SK-N-SH (cell line): Measurements from ENCODE around the gene IBTK. TPM values are rescaled to one million over a fixed set of nuclear protein-coding genes. Genes with fewer than 3 reads are reported as not detected.
"Not testable (repeated sequence)": the region's sequence is repeated elsewhere in the genome, so short reads cannot be mapped to it uniquely, and the experiment has no call there.

Experiments
- CTCF ChIA-PET: fragments of 300-600, 350-600 bp; formaldehyde crosslinking; extraction: SDS; loops from one replicate; lab custom pipeline; 2021; lab: Yijun Ruan, JAX
- POLR2A ChIA-PET: fragments of 350-600 bp; sonication (Branson Sonifier 250); formaldehyde crosslinking; extraction: SDS; loops from one replicate; lab custom pipeline; 2020; ENCODE audit warnings: antibody characterized with exemption, inconsistent platforms; lab: Yijun Ruan, JAX
- DNase-seq: peaks from one replicate; pipeline ENCODE4 v3.0.0; 2012
- H2AFZ ChIP-seq: fragments of 200-600 bp; sonication (generic); 2 replicates; pipeline ENCODE4 v1.8.1; 2016; ENCODE audit warnings: antibody characterized with exemption, mild to moderate bottlenecking, low read depth
- H3F3A ChIP-seq: fragments of 200-600 bp; sonication (generic); replicated peaks from 2 replicates; pipeline ENCODE3; 2016; ENCODE audit warnings: antibody characterized with exemption, mild to moderate bottlenecking; ENCODE audit not compliant: insufficient read depth
- H3K27ac ChIP-seq, 2 experiments: fragments of 200-500 bp in 1 of 2; fragments of 200-600 bp in 1 of 2; sonication (Bioruptor generic) in 1 of 2; sonication (generic), shearing (Covaris generic) in 1 of 2; 2 replicates each; pipeline versions ENCODE4 v1.5.1 to v1.6.1; 2014 to 2016; ENCODE audit warnings: low read depth in 2 of 2, inconsistent platforms in 1 of 2, low read length in 1 of 2, mild to moderate bottlenecking in 1 of 2, mixed read lengths in 1 of 2
- H3K27me3 ChIP-seq: fragments of 200-600 bp; sonication (generic), shearing (Covaris generic); 2 replicates; pipeline ENCODE4 v1.6.1; 2016; ENCODE audit warnings: mixed run types; ENCODE audit not compliant: insufficient read depth
- H3K36me3 ChIP-seq, 2 experiments: fragments of 200-500 bp in 1 of 2; fragments of 200-600 bp in 1 of 2; sonication (Bioruptor generic) in 1 of 2; sonication (generic) in 1 of 2; replicated peaks in 1 of 2; 2 replicates each; pipeline versions ENCODE3 to v1.5.1; 2014 to 2016; ENCODE audit warnings: low read length in 1 of 2, mild to moderate bottlenecking in 1 of 2; ENCODE audit not compliant: insufficient read depth in 2 of 2, control insufficient read depth in 1 of 2
- H3K4me1 ChIP-seq, 2 experiments: fragments of 200-500 bp in 1 of 2; fragments of 200-600 bp in 1 of 2; sonication (Bioruptor generic) in 1 of 2; sonication (generic), shearing (Covaris generic) in 1 of 2; 2 replicates each; pipeline versions ENCODE4 v1.5.1 to v1.6.1; 2014 to 2016; ENCODE audit warnings: low read depth in 1 of 2, low read length in 1 of 2, mixed run types in 1 of 2; ENCODE audit not compliant: insufficient read depth in 2 of 2, control insufficient read depth in 1 of 2
- H3K4me2 ChIP-seq: fragments of 200-600 bp; sonication (generic), shearing (Covaris generic); 2 replicates; pipeline ENCODE4 v1.6.1; 2017; ENCODE audit warnings: mixed run types
- H3K4me3 ChIP-seq, 2 experiments: fragments of 200-500 bp in 1 of 2; fragments of 200-600 bp in 1 of 2; sonication (Bioruptor generic) in 1 of 2; sonication (generic), shearing (Covaris generic) in 1 of 2; 2 replicates each; pipeline versions ENCODE4 v1.5.1 to v1.8.1; 2014 to 2016; ENCODE audit warnings: low read depth in 2 of 2, inconsistent platforms in 1 of 2, low read length in 1 of 2, mild to moderate bottlenecking in 1 of 2, mixed read lengths in 1 of 2, moderate library complexity in 1 of 2
- H3K79me2 ChIP-seq: fragments of 200-600 bp; sonication (generic); 2 replicates; pipeline ENCODE4 v1.8.1; 2017; ENCODE audit warnings: mild to moderate bottlenecking; ENCODE audit not compliant: insufficient read depth
- H3K9ac ChIP-seq: fragments of 200-600 bp; sonication (generic); 2 replicates; pipeline ENCODE4 v1.6.1; 2017; ENCODE audit warnings: mixed run types
- H3K9me2 ChIP-seq: fragments of 200-600 bp; sonication (generic); 2 replicates; pipeline ENCODE4 v1.6.1; 2017; ENCODE audit warnings: mixed run types
- H3K9me3 ChIP-seq: fragments of 200-600 bp; sonication (generic); 2 replicates; pipeline ENCODE4 v1.6.1; 2017; ENCODE audit warnings: mixed run types, mild to moderate bottlenecking, moderate library complexity
- H4K20me1 ChIP-seq: fragments of 200-600 bp; sonication (generic); 2 replicates; pipeline ENCODE4 v1.6.1; 2017; ENCODE audit warnings: mild to moderate bottlenecking, mixed run types; ENCODE audit not compliant: insufficient read depth
- CTCF ChIP-seq: fragments of 200-600 bp; sonication (generic); IDR thresholded peaks from 2 replicates; pipeline ENCODE4 v1.6.1; 2017; ENCODE audit warnings: antibody characterized with exemption, mild to moderate bottlenecking, moderate library complexity
- FOSL2 ChIP-seq: IDR thresholded peaks from 2 replicates; pipeline ENCODE4 v1.4.0; 2012; ENCODE audit warnings: low read depth, mild to moderate bottlenecking, moderate library complexity, borderline replicate concordance
- MXI1 ChIP-seq: IDR thresholded peaks from 2 replicates; pipeline ENCODE4 v1.6.1; 2012; ENCODE audit warnings: mild to moderate bottlenecking, low read depth, low read length, improper control_type of control experiment
- NFIC ChIP-seq: IDR thresholded peaks from 2 replicates; pipeline ENCODE4 v1.4.0; 2012; ENCODE audit warnings: borderline replicate concordance
- POLR2AphosphoS5 ChIP-seq: IDR thresholded peaks from 2 replicates; pipeline ENCODE4 v1.6.1; 2012; ENCODE audit warnings: low read depth, low read length
- RFX5 ChIP-seq: IDR thresholded peaks from 2 replicates; pipeline ENCODE4 v1.6.1; 2012; ENCODE audit warnings: mild to moderate bottlenecking, improper control_type of control experiment, low read length
- RXRA ChIP-seq: IDR thresholded peaks from 2 replicates; pipeline ENCODE4 v1.4.0; 2012; ENCODE audit warnings: low read depth, mild to moderate bottlenecking, borderline replicate concordance
- SMC3 ChIP-seq: IDR thresholded peaks from 2 replicates; pipeline ENCODE4 v1.6.1; 2012; ENCODE audit warnings: low read depth, low read length, improper control_type of control experiment
- WGBS: methylation state at CpG from one replicate; pipeline ENCODE4 v1.1.6; 2017; ENCODE audit warnings: low lambda C conversion rate; 5-methylcytosine and 5-hydroxymethylcytosine counted together
- polyA plus RNA-seq, 3 experiments: library from polyadenylated mRNA; depleted of rRNA; stranded (reverse); fragments of >200 nt; gene quantifications; 2 replicates each; pipeline ENCODE4 v1.2.3, GENCODE V29; 2012
- TF ChIP-seq, protein P1 (sequence below): fragments of 150-350 bp; IDR thresholded peaks from 2 replicates; pipeline ENCODE4 v1.6.1; 2017; ENCODE audit warnings: antibody characterized with exemption, low read length, low read depth, borderline replicate concordance

Gene IBTK
- polyA plus RNA-seq, 1 of the 3 experiments (the other 2 are of a cell fraction), result 9.5 TPM

- Histone ChIP-seq H3K36me3 (peaks cover 88 to 99% of the 10 kb centered on the region in 2 experiments), H3K9ac (no peak overlapping the region), H2AFZ (no peak overlapping the region), H3K27ac (no peak overlapping the region), H3K9me2 (no peaks in the 10 kb centered on the region), H3F3A (peaks cover 5% of the 10 kb centered on the region), H3K4me1 (no peaks in the 10 kb centered on the region; a peak in 2 of 4 replicates), H3K27me3 (no peaks in the 10 kb centered on the region), H4K20me1 (no peaks in the 10 kb centered on the region), H3K79me2 (no peaks in the 10 kb centered on the region), H3K9me3 (no peaks in the 10 kb centered on the region), H3K4me2 (no peak overlapping the region), H3K4me3 (no peak overlapping the region)
- 93% methylated on average over 4 of the region's 4 CpGs for WGBS
- ChIA-PET POLR2A (no interaction called here), CTCF (no interaction called here)
- no peak for TF ChIP-seq POLR2AphosphoS5
- TF ChIP-seq, protein P1, sequence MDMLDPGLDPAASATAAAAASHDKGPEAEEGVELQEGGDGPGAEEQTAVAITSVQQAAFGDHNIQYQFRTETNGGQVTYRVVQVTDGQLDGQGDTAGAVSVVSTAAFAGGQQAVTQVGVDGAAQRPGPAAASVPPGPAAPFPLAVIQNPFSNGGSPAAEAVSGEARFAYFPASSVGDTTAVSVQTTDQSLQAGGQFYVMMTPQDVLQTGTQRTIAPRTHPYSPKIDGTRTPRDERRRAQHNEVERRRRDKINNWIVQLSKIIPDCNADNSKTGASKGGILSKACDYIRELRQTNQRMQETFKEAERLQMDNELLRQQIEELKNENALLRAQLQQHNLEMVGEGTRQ, result no peak
- no peak for DNase-seq
Observed at GRCh38 chr6:82197784-82198183, 49.8 kb downstream of the IBTK start.

- H3K4me1 ChIP-seq, H3F3A ChIP-seq, H3K4me3 ChIP-seq, H3K9ac ChIP-seq, H3K27ac ChIP-seq, H3K9me3 ChIP-seq, H4K20me1 ChIP-seq, CTCF ChIA-PET, DNase-seq, H3K27me3 ChIP-seq, H3K4me2 ChIP-seq, H2AFZ ChIP-seq, POLR2A ChIA-PET, H3K9me2 ChIP-seq, H3K79me2 ChIP-seq: not testable (repeated sequence)
- H3K36me3 ChIP-seq, result peaks cover 83 to 99% of the 10 kb centered on the region in 2 experiments
- 98% methylated on average over 5 of the region's 5 CpGs for WGBS
Observed at GRCh38 chr6:82197245-82197644, 50.3 kb downstream of the IBTK start.

DNA sequence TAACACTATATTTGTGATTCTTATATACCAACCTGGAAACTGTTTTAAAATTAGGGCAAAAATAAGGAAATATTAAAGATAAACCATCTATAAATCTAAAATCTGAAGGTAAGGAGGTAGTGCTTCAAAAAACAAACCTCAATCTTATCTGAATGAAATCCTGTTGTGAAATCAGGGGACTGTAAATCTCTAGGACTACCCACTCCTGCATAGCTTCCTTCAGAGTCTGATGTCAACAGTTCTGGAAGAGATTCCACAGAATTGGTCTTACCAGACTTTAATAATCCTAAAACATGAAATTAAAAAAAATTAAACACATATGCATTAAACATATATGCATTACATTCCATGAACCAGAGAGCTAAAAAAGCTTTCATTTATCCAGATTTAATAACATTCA, 51.4 kb downstream of the IBTK start:
- Histone ChIP-seq H2AFZ (no peak overlapping the region), H3K9ac (no peak overlapping the region), H3F3A (peaks cover 5% of the 10 kb centered on the region), H3K4me2 (no peak overlapping the region), H3K36me3 (peaks cover 85 to 99% of the 10 kb centered on the region in 2 experiments), H3K79me2 (no peaks in the 10 kb centered on the region), H4K20me1 (no peaks in the 10 kb centered on the region), H3K4me3 (no peak overlapping the region), H3K9me3 (no peaks in the 10 kb centered on the region), H3K9me2 (no peaks in the 10 kb centered on the region), H3K27me3 (no peaks in the 10 kb centered on the region), H3K4me1 (no peaks in the 10 kb centered on the region; a peak in 2 of 4 replicates), H3K27ac (no peak overlapping the region)
- no peak for TF ChIP-seq CTCF
- TF ChIP-seq MXI1, result no peak
- TF ChIP-seq SMC3, result no peak
- TF ChIP-seq FOSL2, result no peak
- TF ChIP-seq RFX5, result no peak
- no peak for TF ChIP-seq RXRA
- no peak for TF ChIP-seq NFIC
- ChIA-PET CTCF (interaction anchor here (0.9 kb wide), 2 partner anchors 18 to 105 kb away, joined by 3 to 4 read pairs; no protein-coding TSS in a partner anchor), POLR2A (no interaction called here)
- DNase-seq, result no peak
